ENCODE measurements around the gene PLK3. TPM values are rescaled to one million over a fixed set of nuclear protein-coding genes. Genes with fewer than 3 reads are reported as not detected.
"Not testable (repeated sequence)": the region's sequence is repeated elsewhere in the genome, so short reads cannot be mapped to it uniquely, and the experiment has no call there.

Gene PLK3
- total RNA-seq, 1 donor from 2014 or later, result 128 TPM

DNA sequence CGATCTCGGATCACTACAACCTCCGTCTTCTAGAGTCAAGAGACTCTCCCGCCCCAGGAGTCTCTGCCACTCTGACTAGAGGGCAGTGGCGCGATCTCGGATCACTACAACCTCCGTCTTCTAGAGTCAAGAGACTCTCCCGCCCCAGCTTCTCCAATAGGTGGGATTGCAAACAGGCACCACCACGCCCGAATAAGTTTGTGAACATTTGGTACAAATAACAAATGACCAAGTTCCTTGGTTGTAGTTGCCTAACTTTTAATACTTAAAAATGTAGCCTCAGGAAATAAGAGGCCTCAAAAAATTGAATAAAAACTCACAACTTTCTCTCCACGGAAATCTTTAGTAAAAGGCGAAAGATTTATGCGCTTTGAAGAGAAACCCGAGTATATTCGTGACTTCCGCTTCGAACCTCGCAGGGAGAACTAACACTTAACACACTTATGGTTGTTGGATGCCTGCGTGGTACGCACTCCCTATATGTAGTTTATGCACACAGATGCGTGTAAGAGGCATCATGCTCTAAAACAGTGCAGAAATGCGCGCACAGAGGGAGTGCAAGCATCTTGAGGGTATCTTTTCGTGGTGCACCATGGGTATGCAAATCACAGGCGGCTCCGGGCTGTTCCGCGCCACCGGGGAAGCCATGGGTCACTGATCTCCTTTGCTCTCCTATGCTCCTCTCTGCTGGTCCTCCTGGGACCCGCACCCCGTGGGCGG is 19.6 kb downstream of the PLK3 start:
- Mint-ChIP-seq H3K36me3 (ENCODE audit: low read depth) (peaks cover 26% of the 10 kb centered on the region), H3K27me3 (ENCODE audit: low read depth) (no peaks in the 10 kb centered on the region), H3K27ac (peak overlapping the region; percentile 98), H3K4me1 (ENCODE audit: low read depth) (peaks cover 35% of the 10 kb centered on the region), H3K9me3 (no peaks in the 10 kb centered on the region), H3K4me3 (ENCODE audit: low read depth) (peak overlapping the region; percentile 88)
- intact Hi-C loops (cut with micrococcal nuclease), result loop anchor here (1.0 to 5.0 kb wide), 4 partner anchors 12 to 193 kb away; partner anchors contain the start of genes BEST4, DYNLT4, HECTD3 and RNU5D-1
- DNase-seq (ENCODE audit: low spot score), result peak; percentile 84

DNA sequence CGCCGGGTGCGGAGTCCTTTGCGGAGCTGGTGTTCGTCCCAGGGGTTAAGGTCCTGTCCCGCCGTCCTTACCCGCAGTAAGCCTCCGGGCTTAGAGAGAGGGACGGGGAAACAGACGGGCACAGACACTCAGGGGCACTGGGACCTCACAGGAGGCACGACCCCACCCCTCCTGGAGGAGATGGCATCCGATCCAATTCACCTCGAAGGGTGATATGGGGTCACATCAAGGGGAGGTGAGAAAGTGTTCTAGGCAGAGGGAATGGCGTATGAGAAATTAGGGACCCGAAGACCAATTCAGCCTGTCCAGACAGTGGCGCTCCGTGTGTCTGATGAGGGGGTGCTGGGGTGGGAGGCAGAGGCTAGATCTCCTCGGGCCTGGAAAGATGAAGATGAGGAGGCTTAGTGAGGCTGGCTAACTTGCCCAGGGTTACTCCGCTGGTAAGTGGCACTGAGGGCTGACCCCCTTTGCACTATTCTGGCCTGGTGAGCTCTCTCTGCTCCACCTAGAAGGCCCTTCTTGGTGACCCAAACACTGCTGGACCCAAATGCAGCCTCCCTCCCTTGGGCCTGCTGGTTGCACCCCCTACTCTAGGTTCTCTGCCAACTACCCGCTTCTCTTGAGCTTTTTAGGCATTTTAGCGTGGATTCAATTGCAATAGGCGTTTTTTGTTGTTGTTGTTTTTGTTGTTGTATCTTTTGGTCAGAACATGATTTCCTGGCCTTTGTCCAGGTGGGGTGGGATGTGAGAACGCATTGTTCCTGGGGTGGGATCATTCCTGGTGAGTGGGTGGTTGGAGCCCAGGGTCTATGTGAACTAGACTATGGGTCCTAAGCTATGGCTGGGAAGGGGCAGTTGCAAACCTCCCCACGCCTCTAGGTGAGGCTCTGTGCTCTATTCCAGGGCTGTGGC is 20.4 kb downstream of the PLK3 start:
- no peaks in the 10 kb centered on the region for H3K9me3 Mint-ChIP-seq
- peaks cover 18% of the 10 kb centered on the region for H3K36me3 Mint-ChIP-seq (ENCODE audit: low read depth)
- peak overlapping the region; percentile 88 for H3K4me3 Mint-ChIP-seq (ENCODE audit: low read depth)
- intact Hi-C loops (cut with micrococcal nuclease), result loop anchor here (1.0 to 5.0 kb wide), 4 partner anchors 13 to 192 kb away; partner anchors contain the start of genes BEST4, DYNLT4, HECTD3 and RNU5D-1
- peaks cover 28% of the 10 kb centered on the region for H3K4me1 Mint-ChIP-seq (ENCODE audit: low read depth)
- no peak for DNase-seq (ENCODE audit: low spot score)
- H3K27me3 Mint-ChIP-seq (ENCODE audit: low read depth), result no peaks in the 10 kb centered on the region
- peak overlapping the region; percentile 98 for H3K27ac Mint-ChIP-seq

DNA sequence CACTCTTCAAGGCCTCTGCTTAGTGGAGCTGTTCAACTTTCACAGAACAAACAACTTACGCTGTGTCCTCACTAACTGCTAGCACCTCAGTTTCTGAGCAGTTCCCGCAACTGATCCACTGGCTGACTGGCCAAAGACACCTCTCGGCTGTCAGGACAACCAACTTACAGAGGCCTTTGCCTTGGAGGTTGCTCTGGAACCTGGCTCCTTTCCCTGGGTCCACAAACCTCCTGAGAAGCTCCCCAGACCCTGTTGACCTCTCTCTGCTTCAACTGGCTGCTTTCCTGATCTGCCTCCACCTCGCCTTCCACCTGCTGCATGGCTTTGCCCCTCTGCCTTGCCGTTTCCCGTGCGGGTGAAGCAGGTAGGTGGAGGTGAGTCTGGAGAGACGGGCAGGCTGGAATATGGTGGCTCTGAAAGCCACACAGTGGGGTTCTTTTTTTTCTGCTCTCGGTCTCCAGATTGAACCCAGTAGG is 21.1 kb downstream of the PLK3 start:
- no peaks in the 10 kb centered on the region for H3K27me3 Mint-ChIP-seq (ENCODE audit: low read depth)
- peak overlapping the region; percentile 98 for H3K27ac Mint-ChIP-seq

DNA sequence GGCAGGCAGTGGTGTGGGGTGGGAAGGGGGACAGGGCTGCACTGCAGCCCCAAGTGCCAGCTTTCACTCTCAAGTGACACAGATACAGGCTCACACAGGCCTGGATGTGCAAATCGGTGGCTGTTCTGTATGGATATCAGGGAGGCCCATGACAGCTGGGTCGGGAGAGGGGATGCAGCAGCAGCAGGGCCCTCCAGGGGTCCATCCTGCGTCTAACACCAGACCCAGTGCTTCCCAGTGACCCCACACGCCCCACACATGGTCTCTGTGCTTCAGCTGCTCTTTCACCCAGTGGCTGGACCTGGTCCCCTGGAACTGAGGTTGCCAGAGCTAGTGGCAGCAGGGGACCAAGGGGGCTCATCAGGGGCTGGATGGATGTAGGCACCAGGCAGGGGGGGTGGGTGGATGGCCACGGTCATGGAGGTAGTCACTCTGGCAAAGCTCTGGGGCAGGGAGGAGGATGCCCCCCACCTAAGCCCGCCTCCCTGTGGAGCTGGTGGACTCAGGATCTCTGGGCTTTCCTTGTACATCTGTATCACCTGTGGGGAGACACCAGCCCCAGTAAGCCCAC is 22.0 kb downstream of the PLK3 start:
- Mint-ChIP-seq H3K27me3 (ENCODE audit: low read depth) (no peaks in the 10 kb centered on the region), H3K4me1 (ENCODE audit: low read depth) (peaks cover 27% of the 10 kb centered on the region), H3K4me3 (ENCODE audit: low read depth) (no peak overlapping the region), H3K36me3 (ENCODE audit: low read depth) (peaks cover 9% of the 10 kb centered on the region), H3K9me3 (no peaks in the 10 kb centered on the region), H3K27ac (no peak overlapping the region)
- no peak for DNase-seq (ENCODE audit: low spot score)
- intact Hi-C loops (cut with micrococcal nuclease), result loop anchor here (5.0 kb wide), 2 partner anchors 35 to 190 kb away; partner anchors contain the start of genes BEST4, HECTD3 and UROD

More for the DNA sequence above, 21.1 kb downstream of the PLK3 start:
- Mint-ChIP-seq H3K36me3 (ENCODE audit: low read depth) (peaks cover 14% of the 10 kb centered on the region), H3K4me3 (ENCODE audit: low read depth) (peak overlapping the region; percentile 88), H3K9me3 (no peaks in the 10 kb centered on the region), H3K4me1 (ENCODE audit: low read depth) (peaks cover 28% of the 10 kb centered on the region)
- intact Hi-C loops (cut with micrococcal nuclease), result loop anchor here (5.0 kb wide), 2 partner anchors 34 to 191 kb away; partner anchors contain the start of genes BEST4, HECTD3 and UROD
- DNase-seq (ENCODE audit: low spot score), result no peak

DNA sequence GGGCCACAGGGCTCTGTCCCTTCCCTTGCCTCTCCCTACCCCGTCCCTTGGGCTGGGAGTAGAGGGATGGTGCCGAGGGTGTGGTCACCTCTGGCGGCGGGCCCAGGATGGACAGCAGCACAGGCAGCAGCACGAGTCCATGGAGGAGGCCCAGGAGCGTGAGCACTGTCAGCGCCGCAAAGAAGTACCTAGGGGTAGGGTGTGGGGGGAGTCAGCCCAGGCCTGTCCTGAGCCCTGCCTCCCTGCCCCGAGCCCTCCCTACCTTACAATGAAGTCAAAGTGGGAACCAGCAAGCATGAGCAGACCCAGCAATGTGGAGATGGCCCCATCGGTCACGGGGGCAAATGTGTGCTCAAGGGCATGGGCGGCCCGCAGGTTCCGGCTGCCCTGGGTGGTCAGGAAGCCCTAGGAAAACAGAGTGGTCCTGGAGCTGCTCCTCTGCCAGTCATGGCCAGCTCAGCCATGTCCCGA is 22.8 kb downstream of the PLK3 start:
- intact Hi-C loops (cut with micrococcal nuclease), result loop anchor here (5.0 kb wide), 2 partner anchors 36 to 189 kb away; partner anchors contain the start of genes BEST4, HECTD3 and UROD
- DNase-seq (ENCODE audit: low spot score), result no peak
- H3K4me1 Mint-ChIP-seq (ENCODE audit: low read depth), result peaks cover 22% of the 10 kb centered on the region
- H3K27me3 Mint-ChIP-seq (ENCODE audit: low read depth), result no peaks in the 10 kb centered on the region
- H3K9me3 Mint-ChIP-seq, result no peaks in the 10 kb centered on the region
- no peak overlapping the region for H3K27ac Mint-ChIP-seq
- H3K4me3 Mint-ChIP-seq (ENCODE audit: low read depth), result no peak overlapping the region
- peaks cover 3% of the 10 kb centered on the region for H3K36me3 Mint-ChIP-seq (ENCODE audit: low read depth)

DNA sequence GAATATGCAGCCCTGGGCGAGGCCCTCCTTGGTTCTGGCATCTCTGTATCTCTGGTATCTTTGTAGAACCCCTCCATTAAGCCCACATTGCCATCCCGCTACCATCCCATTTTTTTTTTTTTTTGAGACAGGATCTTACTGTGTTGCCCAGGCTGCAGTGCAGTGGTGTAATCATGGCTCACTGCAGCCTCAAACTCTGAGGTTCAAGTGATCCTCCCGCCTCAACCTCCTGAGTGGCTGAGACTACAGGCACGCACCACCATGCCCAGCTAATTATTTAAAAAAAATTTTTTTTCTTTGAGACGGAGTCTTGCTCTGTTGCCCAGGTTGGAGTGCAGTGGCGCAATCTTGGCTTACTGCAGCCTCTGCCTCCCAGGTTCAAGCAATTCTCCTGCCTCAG is 24.2 kb downstream of the PLK3 start:
- not testable (repeated sequence) for H3K4me3 Mint-ChIP-seq (ENCODE audit: low read depth); DNase-seq (ENCODE audit: low spot score); H3K9me3 Mint-ChIP-seq; H3K27ac Mint-ChIP-seq; H3K27me3 Mint-ChIP-seq (ENCODE audit: low read depth); H3K36me3 Mint-ChIP-seq (ENCODE audit: low read depth)
- intact Hi-C loops (cut with micrococcal nuclease), result loop anchor here (5.0 kb wide), 2 partner anchors 37 to 188 kb away; partner anchors contain the start of genes BEST4, HECTD3 and UROD
- H3K4me1 Mint-ChIP-seq (ENCODE audit: low read depth), result peaks cover 14% of the 10 kb centered on the region

DNA sequence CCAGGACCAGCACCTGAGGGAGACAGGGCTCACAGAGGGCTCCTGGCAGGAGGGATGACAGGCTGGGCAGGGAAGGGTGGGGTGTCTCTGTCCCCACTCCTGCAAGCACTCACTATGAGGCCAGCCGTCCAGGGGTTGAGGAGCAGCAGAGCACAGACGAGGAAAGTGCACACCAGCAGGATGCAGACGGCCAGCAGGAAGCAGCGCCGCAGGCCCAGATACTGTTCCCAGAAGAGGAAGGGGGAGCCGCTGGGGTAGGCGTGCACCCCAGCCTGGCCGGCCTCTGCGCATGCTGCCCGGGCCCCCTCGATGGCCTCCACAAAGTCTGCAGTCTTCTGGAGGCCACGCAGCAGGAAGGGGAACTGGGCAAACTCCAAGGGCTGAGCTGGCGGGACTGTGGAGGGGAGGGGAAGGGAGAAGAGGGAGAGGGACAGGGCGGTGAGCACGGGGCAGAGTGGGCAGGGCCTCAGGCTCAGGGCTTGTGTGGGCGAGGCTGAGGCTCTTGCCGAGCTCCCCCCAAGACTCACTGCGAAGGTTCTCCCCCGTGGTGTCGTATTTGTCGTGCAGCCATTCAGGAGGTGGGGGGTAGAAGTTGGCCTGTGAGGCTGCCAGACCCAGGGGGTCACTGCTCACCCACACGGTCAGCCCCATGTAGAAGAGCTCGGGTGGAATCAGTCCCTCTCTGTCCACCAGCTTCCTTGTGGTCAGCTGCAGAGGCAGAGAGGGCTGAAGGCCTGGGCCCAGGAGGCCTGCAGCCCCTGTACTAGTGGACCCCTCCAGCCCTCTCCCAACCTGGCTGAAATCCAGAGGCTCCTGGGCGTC is 26.4 kb downstream of the PLK3 start:
- Mint-ChIP-seq H3K4me1 (ENCODE audit: low read depth) (no peaks in the 10 kb centered on the region), H3K4me3 (ENCODE audit: low read depth) (no peak overlapping the region), H3K36me3 (ENCODE audit: low read depth) (no peaks in the 10 kb centered on the region), H3K9me3 (no peaks in the 10 kb centered on the region), H3K27me3 (ENCODE audit: low read depth) (no peaks in the 10 kb centered on the region), H3K27ac (no peak overlapping the region)
- intact Hi-C loops (cut with micrococcal nuclease), result no loop called here
- DNase-seq (ENCODE audit: low spot score), result no peak

DNA sequence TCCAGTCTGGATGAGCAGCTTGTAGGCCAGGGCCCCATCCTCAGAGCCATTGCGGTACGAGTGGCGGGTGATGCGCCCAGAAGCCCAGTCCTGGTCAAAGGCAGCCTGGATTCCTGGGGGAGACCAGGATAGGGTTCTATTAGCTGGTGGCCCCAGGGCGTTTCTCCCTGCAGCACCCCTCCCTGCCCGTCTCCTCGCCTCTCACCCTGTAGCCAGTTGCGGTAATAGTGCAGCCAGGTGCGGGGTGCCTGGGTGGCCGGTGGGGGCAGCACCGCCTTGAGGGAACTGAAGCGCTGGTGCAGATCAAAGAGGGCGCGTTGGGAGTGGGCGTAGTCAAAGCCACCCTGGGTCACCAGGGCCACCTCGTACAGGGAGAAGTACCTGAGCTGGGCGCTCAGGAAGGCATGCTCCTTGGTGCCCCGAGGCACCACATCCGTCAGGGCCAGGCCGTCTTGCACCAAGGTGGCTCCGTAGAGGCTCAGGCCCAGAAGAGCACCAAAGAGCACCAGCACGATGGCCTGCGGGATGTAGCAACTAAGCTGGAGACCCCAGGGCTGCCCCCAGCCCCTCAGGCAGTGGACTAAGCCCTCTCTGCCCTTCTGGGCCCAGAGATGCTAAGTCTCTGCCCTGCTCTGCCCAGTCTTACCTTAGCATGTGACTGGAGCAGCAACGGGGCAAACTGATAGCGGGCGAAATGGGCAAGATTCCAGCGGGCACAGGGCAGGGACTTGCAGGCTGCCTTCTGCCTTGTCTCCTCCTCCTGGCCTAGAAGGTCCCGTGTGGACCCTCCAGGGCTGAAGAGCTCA is 27.2 kb downstream of the PLK3 start:
- H3K27me3 Mint-ChIP-seq (ENCODE audit: low read depth), result no peaks in the 10 kb centered on the region
- no peak overlapping the region for H3K27ac Mint-ChIP-seq
- intact Hi-C loops (cut with micrococcal nuclease), result no loop called here
- no peak for DNase-seq (ENCODE audit: low spot score)
- H3K36me3 Mint-ChIP-seq (ENCODE audit: low read depth), result no peaks in the 10 kb centered on the region
- no peak overlapping the region for H3K4me3 Mint-ChIP-seq (ENCODE audit: low read depth)
- H3K9me3 Mint-ChIP-seq, result no peaks in the 10 kb centered on the region
- no peaks in the 10 kb centered on the region for H3K4me1 Mint-ChIP-seq (ENCODE audit: low read depth)

DNA sequence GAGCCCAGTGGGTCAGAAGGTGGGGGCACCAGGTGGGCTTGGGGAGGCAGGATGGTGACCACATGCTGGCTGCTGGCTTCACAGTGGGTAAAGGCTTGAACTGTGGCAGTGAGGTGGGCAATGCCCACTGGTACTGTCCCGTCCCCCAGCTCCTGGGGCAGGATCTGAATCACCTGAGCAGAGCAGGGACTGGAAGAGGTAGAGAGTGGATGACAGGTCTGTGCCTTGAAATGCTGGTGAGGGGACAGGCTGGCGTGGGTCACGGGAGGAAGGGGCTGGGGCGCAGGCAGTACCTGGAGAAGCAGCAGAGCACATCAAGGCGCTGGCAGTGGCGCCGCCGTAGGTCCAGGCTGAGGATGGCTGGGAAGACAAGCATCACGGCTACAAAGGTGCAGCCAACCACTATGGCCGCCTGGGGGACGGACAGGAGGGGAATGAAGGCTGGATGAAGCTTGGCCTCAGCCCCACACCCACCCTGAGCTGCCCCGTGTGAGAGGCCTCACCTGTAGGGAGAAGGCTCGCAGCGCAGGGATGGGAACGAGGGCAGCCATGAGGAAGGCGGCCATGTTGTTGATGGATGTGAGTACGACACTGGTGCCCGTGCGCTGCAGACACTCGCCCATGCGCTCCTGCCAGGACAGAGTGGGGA is 27.9 kb downstream of the PLK3 start:
- no peaks in the 10 kb centered on the region for H3K36me3 Mint-ChIP-seq (ENCODE audit: low read depth)

DNA sequence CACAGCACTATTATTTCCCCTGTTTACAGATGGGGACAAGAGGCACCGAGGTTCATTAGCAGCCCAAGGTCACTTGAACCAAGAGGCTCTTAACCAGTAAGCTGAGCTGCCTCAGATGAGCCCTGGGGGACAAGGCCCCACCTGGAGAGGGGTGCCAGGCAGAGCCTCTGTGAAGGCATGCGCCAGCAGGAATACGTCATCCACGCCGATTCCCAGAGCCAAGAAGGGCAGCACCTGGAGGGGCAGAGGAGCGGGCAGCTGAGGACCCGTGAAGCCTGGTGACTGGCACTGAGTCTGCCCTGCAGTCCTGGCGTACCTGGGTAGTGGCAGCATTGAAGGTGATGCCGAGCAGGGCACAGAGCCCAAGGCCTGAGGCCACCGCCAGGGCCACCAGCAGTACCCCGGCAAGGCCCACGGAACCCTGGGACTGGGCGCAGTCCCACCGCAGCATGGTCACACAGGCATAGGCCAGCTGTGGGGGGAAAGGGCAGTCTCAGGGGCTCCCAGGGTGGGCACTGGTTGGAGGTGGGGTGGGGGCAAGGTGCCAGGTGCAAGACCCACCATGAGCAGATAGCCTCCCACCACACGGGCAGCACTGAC is 28.8 kb downstream of the PLK3 start:
- Mint-ChIP-seq H3K27ac (no peak overlapping the region), H3K36me3 (ENCODE audit: low read depth) (no peaks in the 10 kb centered on the region), H3K9me3 (no peaks in the 10 kb centered on the region), H3K27me3 (ENCODE audit: low read depth) (no peaks in the 10 kb centered on the region), H3K4me3 (ENCODE audit: low read depth) (no peak overlapping the region), H3K4me1 (ENCODE audit: low read depth) (no peaks in the 10 kb centered on the region)
- intact Hi-C loops (cut with micrococcal nuclease), result no loop called here
- DNase-seq (ENCODE audit: low spot score), result no peak

More for the DNA sequence above, 27.9 kb downstream of the PLK3 start:
- H3K4me3 Mint-ChIP-seq (ENCODE audit: low read depth), result no peak overlapping the region
- no peaks in the 10 kb centered on the region for H3K4me1 Mint-ChIP-seq (ENCODE audit: low read depth)
- no peak for DNase-seq (ENCODE audit: low spot score)
- no peak overlapping the region for H3K27ac Mint-ChIP-seq
- intact Hi-C loops (cut with micrococcal nuclease), result no loop called here
- no peaks in the 10 kb centered on the region for H3K27me3 Mint-ChIP-seq (ENCODE audit: low read depth)
- no peaks in the 10 kb centered on the region for H3K9me3 Mint-ChIP-seq
